Uterus (tissue), 2 donors: Measurements from ENCODE around the gene C9orf152.

Source experiments
- CTCF ChIP-seq, 4 experiments: fragments of 200-600 bp in 2 of 4; fragments of 450-650 bp in 2 of 4; sonication (generic) in 2 of 4; IDR thresholded peaks; one replicate each; pipeline ENCODE4 v1.5.1; 2016 to 2019; ENCODE audit warnings: antibody characterized with exemption in 4 of 4, mild to moderate bottlenecking in 2 of 4, moderate library complexity in 1 of 4
- POLR2A ChIP-seq, 2 donors: fragments of 450-650 bp; IDR thresholded peaks; one replicate each; pipeline ENCODE4 v1.6.1; 2016; ENCODE audit warnings: antibody characterized with exemption in 2 of 2, mild to moderate bottlenecking in 1 of 2, moderate library complexity in 1 of 2

DNA sequence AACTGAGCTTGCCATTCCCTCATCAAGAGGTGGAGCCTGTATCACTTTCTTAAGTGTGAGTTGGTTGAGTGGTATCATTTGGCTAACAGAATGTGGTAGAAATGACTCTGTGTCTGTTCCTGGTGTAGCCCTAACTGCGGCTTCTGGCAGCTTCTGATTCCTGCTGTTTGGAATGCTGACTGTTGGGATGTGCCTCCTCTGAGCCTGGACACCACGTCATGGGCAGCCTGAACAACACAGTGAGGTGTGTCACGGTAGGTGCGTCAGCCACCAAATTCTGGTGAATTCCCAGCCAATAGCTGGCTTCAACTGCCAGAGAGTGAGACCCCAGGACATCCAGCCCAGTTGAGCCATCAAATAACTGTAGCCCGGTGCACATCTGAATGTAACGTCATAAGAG lies 6.1 kb upstream of the C9orf152 start:
- TF ChIP-seq POLR2A (IDR thresholded peaks at IDR 0.05) (no peak), CTCF (IDR thresholded peaks at IDR 0.05) (no peak)
